Measurements from ENCODE around the gene HOXA4. TPM values are rescaled to one million over a fixed set of nuclear protein-coding genes. Genes with fewer than 3 reads are reported as not detected.

HOXA4 gene
- polyA plus RNA-seq, 1 donor (not counting 4 experiments of a cell fraction or from before 2014, with no cell fraction given), result 1.5 TPM

DNA sequence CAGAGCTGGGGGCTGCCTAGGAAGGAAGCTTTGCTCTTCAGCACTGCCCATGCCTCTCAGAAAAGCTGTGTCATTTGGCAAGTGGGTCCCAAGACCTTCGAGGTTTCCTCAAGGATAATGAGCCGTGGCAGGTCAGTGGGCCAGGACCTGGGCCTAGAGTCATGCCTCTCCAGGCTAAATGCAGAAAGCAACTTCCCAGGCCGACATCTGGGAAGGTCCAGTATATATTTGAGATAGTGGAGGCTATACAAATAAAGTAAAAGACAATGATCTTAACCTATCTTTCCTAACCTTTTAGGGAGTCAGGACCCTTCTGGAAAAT, 45.9 kb upstream of the HOXA4 start:
- peaks cover 0 to 4% of the 10 kb centered on the region in 2 experiments for H3K36me3 ChIP-seq (ENCODE audit: control insufficient read depth in 2 of 2, extremely low read depth in 1 of 2, insufficient read depth in 2 of 2, low read length in 2 of 2)
- no peak overlapping the region for H3K9ac ChIP-seq (ENCODE audit: control insufficient read depth, extremely low read depth, insufficient read depth, low read length)
- H3K79me2 ChIP-seq (ENCODE audit: control insufficient read depth, insufficient read depth, low read length), result peaks cover 17% of the 10 kb centered on the region
- FAIRE-seq (no peak), DNase-seq (ENCODE audit: low read depth, low spot score) (no peak)
- no peak overlapping the region for H3K4me3 ChIP-seq (ENCODE audit: control insufficient read depth in 2 of 3, extremely low read depth in 1 of 3, insufficient read depth in 2 of 3, low read depth in 1 of 3, low read length in 3 of 3)
- H4K20me1 ChIP-seq (ENCODE audit: control insufficient read depth, extremely low read depth, insufficient read depth, low read length), result no peaks in the 10 kb centered on the region
- dilution Hi-C loops (cut with MboI; ENCODE audit: extremely low pct_ligation_motif_present, low sequenced_read_pairs), result no loop called here
- H3K27me3 ChIP-seq (ENCODE audit: control insufficient read depth, extremely low read depth, insufficient read depth, low read length), result peaks cover 6% of the 10 kb centered on the region
- no peak overlapping the region for H3K27ac ChIP-seq (ENCODE audit: control insufficient read depth, insufficient read depth, low read length)
- H3K4me2 ChIP-seq (ENCODE audit: control insufficient read depth, extremely low read depth, insufficient read depth, low read depth, low read length), result no peak overlapping the region
- H3K4me1 ChIP-seq (ENCODE audit: control insufficient read depth, extremely low read depth, insufficient read depth, low read length), result peaks cover 18% of the 10 kb centered on the region
- no peaks in the 10 kb centered on the region for H3K9me3 ChIP-seq (ENCODE audit: control insufficient read depth, low read depth, low read length)
- TF ChIP-seq EZH2 (IDR thresholded peaks at IDR 0.05; ENCODE audit: low read length), result no peak
- TF ChIP-seq, protein P1, sequence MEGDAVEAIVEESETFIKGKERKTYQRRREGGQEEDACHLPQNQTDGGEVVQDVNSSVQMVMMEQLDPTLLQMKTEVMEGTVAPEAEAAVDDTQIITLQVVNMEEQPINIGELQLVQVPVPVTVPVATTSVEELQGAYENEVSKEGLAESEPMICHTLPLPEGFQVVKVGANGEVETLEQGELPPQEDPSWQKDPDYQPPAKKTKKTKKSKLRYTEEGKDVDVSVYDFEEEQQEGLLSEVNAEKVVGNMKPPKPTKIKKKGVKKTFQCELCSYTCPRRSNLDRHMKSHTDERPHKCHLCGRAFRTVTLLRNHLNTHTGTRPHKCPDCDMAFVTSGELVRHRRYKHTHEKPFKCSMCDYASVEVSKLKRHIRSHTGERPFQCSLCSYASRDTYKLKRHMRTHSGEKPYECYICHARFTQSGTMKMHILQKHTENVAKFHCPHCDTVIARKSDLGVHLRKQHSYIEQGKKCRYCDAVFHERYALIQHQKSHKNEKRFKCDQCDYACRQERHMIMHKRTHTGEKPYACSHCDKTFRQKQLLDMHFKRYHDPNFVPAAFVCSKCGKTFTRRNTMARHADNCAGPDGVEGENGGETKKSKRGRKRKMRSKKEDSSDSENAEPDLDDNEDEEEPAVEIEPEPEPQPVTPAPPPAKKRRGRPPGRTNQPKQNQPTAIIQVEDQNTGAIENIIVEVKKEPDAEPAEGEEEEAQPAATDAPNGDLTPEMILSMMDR (optimal IDR thresholded peaks at IDR 0.05 in 1 of 3, IDR thresholded peaks at IDR 0.05 in 1 of 3, conservative IDR thresholded peaks at IDR 0.05 in 1 of 3; ENCODE audit: extremely low read depth in 1 of 3, insufficient read depth in 2 of 3, low read length in 3 of 3), result no peak
- no peaks in the 10 kb centered on the region for H3K9me1 ChIP-seq (ENCODE audit: control insufficient read depth, extremely low read depth, insufficient read depth, low read length)
- no peak overlapping the region for H2AFZ ChIP-seq (ENCODE audit: control insufficient read depth, low read length)

DNA sequence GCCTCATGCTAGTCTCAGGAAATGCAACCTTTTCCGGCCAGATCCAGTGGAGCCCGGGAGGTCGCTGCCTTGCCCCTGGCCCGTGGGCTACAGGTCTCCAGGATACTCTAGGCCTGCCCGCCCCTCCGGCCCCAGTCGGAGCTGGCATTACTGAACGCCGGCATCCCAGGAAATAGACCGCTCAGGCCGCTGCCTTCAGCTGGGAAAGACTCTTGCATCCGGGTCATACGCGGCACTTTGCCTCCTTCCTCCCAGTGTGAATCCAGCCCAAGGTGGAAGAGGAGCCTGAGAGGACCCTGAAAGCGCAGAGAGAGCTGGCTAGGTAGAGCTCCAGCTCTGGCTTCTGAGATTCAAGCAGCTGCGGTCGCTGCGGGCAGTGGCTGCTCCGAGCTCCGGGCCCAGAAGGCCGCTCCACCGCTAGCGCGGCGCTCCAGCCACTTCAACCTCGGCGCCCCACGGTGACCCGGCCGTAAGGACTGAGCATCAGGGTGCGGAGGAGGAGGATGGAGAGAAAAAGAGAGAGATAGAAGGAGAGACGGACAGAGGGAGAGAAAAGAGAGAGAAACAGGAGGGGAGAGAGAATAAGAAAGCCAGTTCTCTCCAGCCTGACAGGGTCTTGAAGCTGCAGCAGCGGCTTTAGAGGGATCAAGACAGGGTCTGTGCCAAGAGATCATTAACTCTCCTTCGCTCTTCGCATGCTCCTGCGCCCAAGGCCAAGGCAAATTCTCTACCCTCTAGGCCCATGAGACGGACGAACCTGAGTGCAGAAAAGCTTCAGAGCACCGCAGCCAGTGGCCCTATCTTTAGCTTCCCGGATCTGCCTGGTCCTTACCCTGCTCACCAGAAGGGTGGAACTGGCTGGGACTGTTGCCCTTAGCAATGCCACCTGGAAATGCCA, 45.3 kb upstream of the HOXA4 start:
- peaks cover 24% of the 10 kb centered on the region for H3K4me1 ChIP-seq (ENCODE audit: control insufficient read depth, extremely low read depth, insufficient read depth, low read length)
- peaks cover 0 to 4% of the 10 kb centered on the region in 2 experiments for H3K36me3 ChIP-seq (ENCODE audit: control insufficient read depth in 2 of 2, extremely low read depth in 1 of 2, insufficient read depth in 2 of 2, low read length in 2 of 2)
- no peaks in the 10 kb centered on the region for H4K20me1 ChIP-seq (ENCODE audit: control insufficient read depth, extremely low read depth, insufficient read depth, low read length)
- DNase-seq (ENCODE audit: low read depth, low spot score), result no peak
- no peaks in the 10 kb centered on the region for H3K9me3 ChIP-seq (ENCODE audit: control insufficient read depth, low read depth, low read length)
- no peak overlapping the region for H3K4me3 ChIP-seq (ENCODE audit: control insufficient read depth in 2 of 3, extremely low read depth in 1 of 3, insufficient read depth in 2 of 3, low read depth in 1 of 3, low read length in 3 of 3)
- peaks cover 6% of the 10 kb centered on the region for H3K27me3 ChIP-seq (ENCODE audit: control insufficient read depth, extremely low read depth, insufficient read depth, low read length)
- no peak for FAIRE-seq
- H3K27ac ChIP-seq (ENCODE audit: control insufficient read depth, insufficient read depth, low read length), result no peak overlapping the region
- dilution Hi-C loops (cut with MboI; ENCODE audit: extremely low pct_ligation_motif_present, low sequenced_read_pairs), result no loop called here
- TF ChIP-seq EZH2 (IDR thresholded peaks at IDR 0.05; ENCODE audit: low read length), result no peak
- TF ChIP-seq, protein P1 (optimal IDR thresholded peaks at IDR 0.05 in 1 of 3, IDR thresholded peaks at IDR 0.05 in 1 of 3, conservative IDR thresholded peaks at IDR 0.05 in 1 of 3; ENCODE audit: extremely low read depth in 1 of 3, insufficient read depth in 2 of 3, low read length in 3 of 3), result no peak
- H3K9me1 ChIP-seq (ENCODE audit: control insufficient read depth, extremely low read depth, insufficient read depth, low read length), result no peaks in the 10 kb centered on the region
- no peak overlapping the region for H3K9ac ChIP-seq (ENCODE audit: control insufficient read depth, extremely low read depth, insufficient read depth, low read length)
- no peak overlapping the region for H2AFZ ChIP-seq (ENCODE audit: control insufficient read depth, low read length)
- peaks cover 23% of the 10 kb centered on the region for H3K79me2 ChIP-seq (ENCODE audit: control insufficient read depth, insufficient read depth, low read length)
- no peak overlapping the region for H3K4me2 ChIP-seq (ENCODE audit: control insufficient read depth, extremely low read depth, insufficient read depth, low read depth, low read length)
